H1 (cell line): ENCODE measurements around the gene GNAS. TPM values are rescaled to one million over a fixed set of nuclear protein-coding genes. Genes with fewer than 3 reads are reported as not detected.

Experiments used
- CTCF ChIA-PET: fragments of 300-600 bp; sonication (Branson Sonifier 250); formaldehyde crosslinking; loops from one replicate; lab custom pipeline; 2021; ENCODE audit not compliant: partially characterized antibody; lab: Charles Lee
- POLR2A ChIA-PET: fragments of 300-600 bp; sonication (Branson Sonifier 250); formaldehyde crosslinking; loops from one replicate; lab custom pipeline; 2021; ENCODE audit warnings: inconsistent platforms; ENCODE audit not compliant: partially characterized antibody; lab: Charles Lee
- DNase-seq, 2 experiments: peaks; one replicate each; pipeline versions ENCODE4 v3.0.0 to v3.0.0-alpha.2; 2010 to 2022; ENCODE audit warnings: low spot score in 2 of 2, low read depth in 1 of 2, mixed read lengths in 1 of 2
- FAIRE-seq: peaks from 2 replicates; lab custom pipeline; 2011; peaks lifted over from hg19 to GRCh38; lab: Jason Lieb, UNC
- H2AFZ ChIP-seq: 2 replicates; pipeline ENCODE4 v1.8.1; 2012; ENCODE audit warnings: low read length, inconsistent platforms
- H2AK5ac ChIP-seq: 2 replicates; pipeline ENCODE4 v1.6.1; 2013; ENCODE audit warnings: low read depth, low read length
- H2BK120ac ChIP-seq: replicated peaks from 2 replicates; pipeline ENCODE3; 2013; ENCODE audit warnings: low read depth, low read length, inconsistent platforms
- H2BK12ac ChIP-seq: 2 replicates; pipeline ENCODE4 v1.6.1; 2013; ENCODE audit warnings: low read depth, low read length
- H2BK15ac ChIP-seq: 2 replicates; pipeline ENCODE4 v1.6.1; 2013; ENCODE audit warnings: low read length
- H2BK20ac ChIP-seq: 2 replicates; pipeline ENCODE4 v1.6.1; 2013; ENCODE audit warnings: low read length
- H2BK5ac ChIP-seq: 2 replicates; pipeline ENCODE4 v1.6.1; 2013; ENCODE audit warnings: low read depth, low read length
- H3K14ac ChIP-seq: 2 replicates; pipeline ENCODE4 v1.6.1; 2013; ENCODE audit warnings: inconsistent platforms; ENCODE audit not compliant: insufficient read length
- H3K18ac ChIP-seq: 2 replicates; pipeline ENCODE4 v1.6.1; 2013; ENCODE audit warnings: low read length; ENCODE audit errors: extremely low read depth
- H3K23ac ChIP-seq: 2 replicates; pipeline ENCODE4 v1.6.1; 2013; ENCODE audit warnings: inconsistent platforms; ENCODE audit not compliant: insufficient read length
- H3K23me2 ChIP-seq: 2 replicates; pipeline ENCODE4 v1.6.1; 2013; ENCODE audit warnings: low read depth, low read length
- H3K27ac ChIP-seq: 2 replicates; pipeline ENCODE4 v1.6.1; 2011; ENCODE audit warnings: low read depth, low read length, inconsistent platforms
- H3K27me3 ChIP-seq, 4 experiments: replicated peaks in 1 of 4; 1 replicate in 1 of 4; 2 replicates in 3 of 4; pipeline versions ENCODE4 v1.6.1 to v1.8.1; 2011 to 2013; ENCODE audit warnings: low read length in 3 of 4, mild to moderate bottlenecking in 3 of 4, inconsistent platforms in 2 of 4, mixed read lengths in 2 of 4, moderate library complexity in 1 of 4; ENCODE audit not compliant: control insufficient read depth in 3 of 4, insufficient read depth in 3 of 4; ENCODE audit errors: extremely low read depth in 1 of 4
- H3K36me3 ChIP-seq, 4 experiments: 2 replicates each; pipeline versions ENCODE4 v1.6.1 to v1.8.1; 2011 to 2013; ENCODE audit warnings: mild to moderate bottlenecking in 4 of 4, low read length in 3 of 4, moderate library complexity in 2 of 4, control low read depth in 1 of 4, inconsistent platforms in 1 of 4; ENCODE audit not compliant: insufficient read depth in 4 of 4, control insufficient read depth in 2 of 4
- H3K4ac ChIP-seq: replicated peaks from 2 replicates; pipeline ENCODE3; 2013; ENCODE audit warnings: low read length, low read depth, mixed read lengths, inconsistent platforms; ENCODE audit not compliant: insufficient read length
- H3K4me1 ChIP-seq, 4 experiments: replicated peaks in 1 of 4; 1 replicate in 1 of 4; 2 replicates in 3 of 4; pipeline versions ENCODE4 v1.6.1 to v1.8.1; 2011 to 2013; ENCODE audit warnings: low read length in 3 of 4, inconsistent platforms in 2 of 4, mixed read lengths in 1 of 4; ENCODE audit not compliant: insufficient read depth in 4 of 4, control insufficient read depth in 3 of 4
- H3K4me2 ChIP-seq, 2 experiments: 2 replicates each; pipeline versions ENCODE4 v1.6.1 to v1.8.1; 2011 to 2013; ENCODE audit warnings: low read depth in 2 of 2, low read length in 2 of 2, control low read depth in 1 of 2, inconsistent platforms in 1 of 2, mild to moderate bottlenecking in 1 of 2; ENCODE audit not compliant: insufficient read depth in 1 of 2
- H3K4me3 ChIP-seq, 4 experiments: fragments of 200-600, 300-600 bp in 1 of 4; sonication (generic), shearing (Covaris generic), sonication (Bioruptor Twin) in 1 of 4; 2 replicates each; pipeline versions ENCODE4 v1.5.1 to v1.8.1; 2011 to 2016; ENCODE audit warnings: low read length in 4 of 4, low read depth in 3 of 4, control low read depth in 2 of 4, inconsistent platforms in 2 of 4, mild to moderate bottlenecking in 2 of 4, mixed read lengths in 1 of 4, moderate library complexity in 1 of 4; ENCODE audit not compliant: insufficient read depth in 2 of 4; ENCODE audit errors: extremely low read depth in 1 of 4
- H3K56ac ChIP-seq: replicated peaks from 2 replicates; pipeline ENCODE3; 2013; ENCODE audit warnings: low read depth, mild to moderate bottlenecking, mixed read lengths, low read length, inconsistent platforms; ENCODE audit not compliant: insufficient read length
- H3K79me1 ChIP-seq: 2 replicates; pipeline ENCODE4 v1.6.1; 2013; ENCODE audit warnings: low read depth, low read length, control low read depth
- H3K79me2 ChIP-seq, 2 experiments: 2 replicates each; pipeline versions ENCODE4 v1.6.1 to v1.8.1; 2012 to 2013; ENCODE audit warnings: low read length in 2 of 2, mild to moderate bottlenecking in 2 of 2, inconsistent platforms in 1 of 2; ENCODE audit not compliant: insufficient read depth in 2 of 2, control insufficient read depth in 1 of 2
- H3K9ac ChIP-seq, 4 experiments: replicated peaks in 1 of 4; 1 replicate in 1 of 4; 2 replicates in 3 of 4; pipeline versions ENCODE4 v1.6.1 to v1.8.1; 2011 to 2013; ENCODE audit warnings: low read depth in 3 of 4, low read length in 3 of 4, control low read depth in 2 of 4, mild to moderate bottlenecking in 2 of 4, moderate library complexity in 2 of 4, inconsistent platforms in 1 of 4; ENCODE audit errors: extremely low read depth in 1 of 4
- H3K9me3 ChIP-seq, 2 experiments: 2 replicates each; pipeline versions ENCODE4 v1.6.1 to v1.8.1; 2012 to 2013; ENCODE audit warnings: mild to moderate bottlenecking in 2 of 2, moderate library complexity in 2 of 2, control low read depth in 1 of 2, inconsistent platforms in 1 of 2, low read depth in 1 of 2, low read length in 1 of 2, mixed read lengths in 1 of 2; ENCODE audit not compliant: insufficient read depth in 2 of 2
- H4K20me1 ChIP-seq, 2 experiments: replicated peaks in 1 of 2; 2 replicates each; pipeline versions ENCODE3 to v1.8.1; 2011 to 2013; ENCODE audit warnings: inconsistent platforms in 2 of 2, low read length in 2 of 2, mild to moderate bottlenecking in 1 of 2; ENCODE audit not compliant: insufficient read depth in 2 of 2, control insufficient read depth in 1 of 2
- H4K5ac ChIP-seq: 2 replicates; pipeline ENCODE4 v1.6.1; 2013; ENCODE audit warnings: low read length, low read depth, mixed read lengths, inconsistent platforms; ENCODE audit not compliant: insufficient read length
- H4K8ac ChIP-seq: 2 replicates; pipeline ENCODE4 v1.8.0; 2013; ENCODE audit warnings: mild to moderate bottlenecking, moderate library complexity, low read length, inconsistent platforms; ENCODE audit not compliant: insufficient read depth; ENCODE audit errors: extremely low read depth
- H4K91ac ChIP-seq: replicated peaks from 2 replicates; pipeline ENCODE3; 2013; ENCODE audit warnings: low read length, mixed read lengths, inconsistent platforms; ENCODE audit not compliant: insufficient read length
- BACH1 ChIP-seq: IDR thresholded peaks from 2 replicates; pipeline ENCODE4 v1.6.1; 2012; ENCODE audit warnings: low read length, improper control_type of control experiment
- BCL11A ChIP-seq, 2 experiments: IDR thresholded peaks; one replicate each; pipeline ENCODE4 v1.6.1; 2011; ENCODE audit warnings: low read depth in 2 of 2, low read length in 2 of 2, mild to moderate bottlenecking in 2 of 2
- BRCA1 ChIP-seq: IDR thresholded peaks from 2 replicates; pipeline ENCODE4 v1.6.1; 2012; ENCODE audit warnings: low read depth, low read length, improper control_type of control experiment
- CHD2 ChIP-seq: IDR thresholded peaks from 2 replicates; pipeline ENCODE4 v1.6.1; 2012; ENCODE audit warnings: low read length, improper control_type of control experiment
- EZH2 ChIP-seq: fragments of 200-600 bp; sonication (generic); IDR thresholded peaks from 2 replicates; pipeline ENCODE4 v1.7.1; 2012; ENCODE audit warnings: low read depth, mild to moderate bottlenecking, moderate library complexity, low read length, inconsistent platforms; ENCODE audit not compliant: severe bottlenecking
- FOSL1 ChIP-seq: IDR thresholded peaks from 2 replicates; pipeline ENCODE4 v1.6.1; 2011; ENCODE audit warnings: mild to moderate bottlenecking, low read depth, low read length, moderate library complexity; ENCODE audit not compliant: insufficient read depth
- HDAC6 ChIP-seq: IDR thresholded peaks from one replicate; pipeline ENCODE4 v1.7.1; 2012; ENCODE audit warnings: low read depth, mild to moderate bottlenecking, inconsistent platforms, low read length, moderate library complexity
- MAFK ChIP-seq: IDR thresholded peaks from 2 replicates; pipeline ENCODE4 v1.6.1; 2012; ENCODE audit warnings: low read depth, mild to moderate bottlenecking, improper control_type of control experiment, low read length
- NRF1 ChIP-seq: IDR thresholded peaks from 2 replicates; pipeline ENCODE4 v1.6.1; 2011; ENCODE audit warnings: mild to moderate bottlenecking, low read depth, low read length, improper control_type of control experiment
- POLR2A ChIP-seq, 2 experiments: IDR thresholded peaks; 1 replicate in 1 of 2; 2 replicates in 1 of 2; pipeline ENCODE4 v1.6.1; 2011; ENCODE audit warnings: low read depth in 2 of 2, low read length in 2 of 2, mild to moderate bottlenecking in 2 of 2; ENCODE audit errors: control extremely low read depth in 1 of 2
- RNF2 ChIP-seq: fragments of 200-900, 300-1000 bp; sonication (generic); IDR thresholded peaks from 2 replicates; pipeline ENCODE4 v1.7.1; 2016; ENCODE audit warnings: borderline replicate concordance, low read depth, mild to moderate bottlenecking, antibody characterized with exemption, low read length; ENCODE audit not compliant: poor library complexity, severe bottlenecking; ENCODE audit errors: missing control alignments
- TAF1 ChIP-seq: IDR thresholded peaks from 2 replicates; pipeline ENCODE4 v1.6.1; 2011; ENCODE audit warnings: mild to moderate bottlenecking, low read depth, low read length
- TAF7 ChIP-seq: optimal IDR thresholded peaks from 2 replicates; pipeline ENCODE3; 2011; ENCODE audit warnings: low read depth, mild to moderate bottlenecking, inconsistent platforms, low read length, moderate library complexity, borderline replicate concordance
- TCF12 ChIP-seq: IDR thresholded peaks from 2 replicates; pipeline ENCODE4 v1.6.1; 2011; ENCODE audit warnings: low read depth, mild to moderate bottlenecking, low read length
- YY1 ChIP-seq: IDR thresholded peaks from 2 replicates; pipeline ENCODE4 v1.6.1; 2011; ENCODE audit warnings: low read depth, mild to moderate bottlenecking, low read length
- WGBS, 2 experiments: shearing (Covaris generic) in 1 of 2; methylation state at CpG; one replicate each; pipeline versions ENCODE4 v1.1.6 to v1.1.7; 2013 to 2015; ENCODE audit warnings: low lambda C conversion rate in 2 of 2, mixed read lengths in 2 of 2, inconsistent platforms in 1 of 2, low coverage in 1 of 2, missing lambda C conversion rate in 1 of 2; ENCODE audit not compliant: insufficient replicate concordance in 2 of 2, insufficient coverage in 1 of 2, insufficient read length in 1 of 2; ENCODE audit errors: extremely low coverage in 1 of 2, missing lambda C conversion rate in 1 of 2; 5-methylcytosine and 5-hydroxymethylcytosine counted together
- polyA plus RNA-seq, 7 experiments: library from polyadenylated mRNA; depleted of rRNA in 3 of 7; stranded (reverse) in 5 of 7; unstranded in 2 of 7; fragments of >200 nt in 5 of 7; fragments of 200-250 nt in 2 of 7; gene quantifications; 1 replicate in 5 of 7; 2 replicates in 1 of 7; 4 replicates in 1 of 7; pipeline versions ENCODE4 v1.2.1 to v1.2.3, GENCODE V29; 2011 to 2013; ENCODE audit warnings: missing spikeins in 2 of 7, mixed read lengths in 2 of 7
- total RNA-seq: library from RNA; stranded (reverse); fragmentation: NEBNext Ultra II Directional; extraction: Animal tissue kit (Norgen Biotek cat#: 25700); gene quantifications from 2 replicates; pipeline ENCODE4 v1.2.1, GENCODE V29; 2021

GNAS gene
- total and polyA plus RNA-seq, 2 of the 8 experiments (the other 6 are each of a cell fraction or from before 2014, with no cell fraction given) = 989 to 1,613 TPM

GRCh38 chr20:58816051-58816450 lies 36.5 kb upstream of the GNAS start:
- CTCF ChIA-PET = interaction anchor here (0.7 to 3.9 kb wide), 4 partner anchors 9 to 165 kb away, joined by 3 to 18 read pairs (median 3); partner anchors contain the start of gene STX16
- H3K79me2 ChIP-seq = peaks cover 0 to 3% of the 10 kb centered on the region in 2 experiments; a peak in 1 of 4 replicates
- POLR2A ChIA-PET = interaction anchor here (0.6 to 9.9 kb wide), 17 partner anchors 10 to 197 kb away, joined by 3 to 119 read pairs (median 4); partner anchors contain the start of gene STX16
- H3K9me3 ChIP-seq = peaks cover 0 to 3% of the 10 kb centered on the region in 2 experiments; a peak in 1 of 4 replicates
- no peak overlapping the region for H3K4ac ChIP-seq
- FAIRE-seq = no peak
- H3K23me2 ChIP-seq = no peaks in the 10 kb centered on the region
- no peak overlapping the region for H2AK5ac ChIP-seq
- no peak overlapping the region for H3K9ac ChIP-seq
- H2BK120ac ChIP-seq = no peak overlapping the region
- H3K23ac ChIP-seq = no peak overlapping the region
- no peak overlapping the region for H2BK5ac ChIP-seq
- no peaks in the 10 kb centered on the region for H3K4me1 ChIP-seq
- no peak overlapping the region for H2BK20ac ChIP-seq
- H3K36me3 ChIP-seq = peaks cover 0 to 20% (median 6%) of the 10 kb centered on the region in 4 experiments; a peak in 4 of 8 replicates
- DNase-seq = no peak
- 93% methylated on average over 10 of the region's 10 CpGs; no CpG with 5 or more reads in 1 of the 2 experiments for WGBS, 2 experiments
- H2BK15ac ChIP-seq = no peak overlapping the region
- no peak overlapping the region for H2AFZ ChIP-seq
- no peak overlapping the region for H4K8ac ChIP-seq
- no peak overlapping the region for H3K27ac ChIP-seq
- peaks cover 2% of the 10 kb centered on the region; the same call in 1 of the 2 replicates for H3K79me1 ChIP-seq
- no peak overlapping the region for H3K4me2 ChIP-seq
- no peaks in the 10 kb centered on the region for H3K27me3 ChIP-seq
- H4K20me1 ChIP-seq = peaks cover 0 to 8% of the 10 kb centered on the region in 2 experiments
- H3K14ac ChIP-seq = no peak overlapping the region
- no peak overlapping the region for H2BK12ac ChIP-seq
- H3K4me3 ChIP-seq = no peak overlapping the region
- no peak overlapping the region for H4K91ac ChIP-seq
- no peak overlapping the region for H3K18ac ChIP-seq
- H4K5ac ChIP-seq = no peak overlapping the region
- no peak overlapping the region for H3K56ac ChIP-seq
- TF ChIP-seq EZH2 (no peak), TCF12 (no peak), FOSL1 (no peak), MAFK (no peak), BCL11A (IDR thresholded peaks at IDR 0.05; ENCODE audit: low read depth in 2 of 2, low read length in 2 of 2) (no peak), YY1 (no peak), HDAC6 (no peak), NRF1 (no peak), BRCA1 (no peak), BACH1 (no peak), TAF7 (no peak), CHD2 (no peak), TAF1 (no peak), POLR2A (IDR thresholded peaks at IDR 0.05; ENCODE audit: control extremely low read depth in 1 of 2, low read depth in 2 of 2, low read length in 2 of 2) (no peak), RNF2 (no peak)
